SH-SY5Y (cell line): ENCODE results near the gene CCDC184.

Experiments
- GATA2 ChIP-seq: IDR thresholded peaks from 2 replicates; pipeline ENCODE4 v1.6.1; 2011; ENCODE audit warnings: mild to moderate bottlenecking, low read depth, low read length
- GATA3 ChIP-seq: IDR thresholded peaks from 2 replicates; pipeline ENCODE4 v1.6.1; 2011; ENCODE audit warnings: low read depth, mild to moderate bottlenecking, low read length, moderate library complexity

CCDC184 gene

GRCh38 chr12:48183091-48183875 is at the start of gene CCDC184:
TSS of gene CCDC184 (plus strand) at chr12:48183644. CDS start at chr12:48184123, 479 bp downstream.
- TF ChIP-seq GATA3 (no peak), GATA2 (no peak)

- TF ChIP-seq GATA3, result no peak
- TF ChIP-seq GATA2, result no peak
These were observed 48.4 kb upstream of the CCDC184 start for GRCh38 chr12:48135027-48135426.

- TF ChIP-seq GATA3, result no peak
- no peak for TF ChIP-seq GATA2
These were observed 40.4 kb upstream of the CCDC184 start for GRCh38 chr12:48142818-48143674.

GRCh38 chr12:48143898-48144297 is 39.5 kb upstream of the CCDC184 start:
- TF ChIP-seq GATA2, result no peak

- no peak for TF ChIP-seq GATA3
- TF ChIP-seq GATA2, result no peak
These were observed 37.5 kb upstream of the CCDC184 start for GRCh38 chr12:48145981-48146380.

GRCh38 chr12:48151103-48151771 is 32.2 kb upstream of the CCDC184 start:
- TF ChIP-seq GATA2 (no peak), GATA3 (no peak)

- TF ChIP-seq GATA3 (no peak), GATA2 (no peak)
These were observed 26.8 kb upstream of the CCDC184 start for GRCh38 chr12:48156652-48157017.

GRCh38 chr12:48157018-48157888 is 26.2 kb upstream of the CCDC184 start, which contains the start of gene ASB8:
TSS of gene ASB8 (minus strand) at chr12:48157515. CDS start at chr12:48153496, 4,019 bp downstream.
- TF ChIP-seq GATA2 (no peak), GATA3 (no peak)

GRCh38 chr12:48157889-48158370 is 25.5 kb upstream of the CCDC184 start:
- no peak for TF ChIP-seq GATA3
- TF ChIP-seq GATA2, result no peak

- no peak for TF ChIP-seq GATA2
- TF ChIP-seq GATA3, result no peak
These were observed 23.4 kb upstream of the CCDC184 start for GRCh38 chr12:48160046-48160445.

GRCh38 chr12:48160807-48161206 is 22.6 kb upstream of the CCDC184 start:
- TF ChIP-seq GATA3 (no peak), GATA2 (no peak)

GRCh38 chr12:48163150-48163747 is 20.2 kb upstream of the CCDC184 start:
- TF ChIP-seq GATA3, result no peak
- no peak for TF ChIP-seq GATA2

GRCh38 chr12:48164451-48164850 is 19.0 kb upstream of the CCDC184 start:
- TF ChIP-seq GATA3, result no peak
- no peak for TF ChIP-seq GATA2
